Measurements from ENCODE around the gene TBP.
"Not testable (repeated sequence)": the region's sequence is repeated elsewhere in the genome, so short reads cannot be mapped to it uniquely, and the experiment has no call there.

Gene TBP

DNA sequence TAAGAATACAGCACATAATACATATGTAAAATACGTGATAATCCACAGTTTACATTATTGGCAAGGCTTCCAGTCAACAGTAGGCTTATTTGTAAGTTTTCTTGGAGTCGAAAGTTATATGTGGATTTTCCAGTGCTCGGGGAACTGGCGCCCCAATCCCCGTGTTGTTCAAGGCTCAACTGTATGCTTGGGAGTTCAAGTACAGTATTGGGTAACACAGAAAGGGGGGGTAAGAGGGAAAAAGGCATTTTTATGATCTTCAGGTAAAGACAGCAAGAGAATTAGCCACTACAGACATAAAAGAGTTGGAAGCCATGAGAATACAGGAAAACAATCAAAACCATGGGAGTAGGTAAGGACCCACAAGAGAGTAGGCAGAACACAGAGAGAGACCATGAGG is 17.5 kb upstream of the TBP start:
- DNase-seq, result no peak

DNA sequence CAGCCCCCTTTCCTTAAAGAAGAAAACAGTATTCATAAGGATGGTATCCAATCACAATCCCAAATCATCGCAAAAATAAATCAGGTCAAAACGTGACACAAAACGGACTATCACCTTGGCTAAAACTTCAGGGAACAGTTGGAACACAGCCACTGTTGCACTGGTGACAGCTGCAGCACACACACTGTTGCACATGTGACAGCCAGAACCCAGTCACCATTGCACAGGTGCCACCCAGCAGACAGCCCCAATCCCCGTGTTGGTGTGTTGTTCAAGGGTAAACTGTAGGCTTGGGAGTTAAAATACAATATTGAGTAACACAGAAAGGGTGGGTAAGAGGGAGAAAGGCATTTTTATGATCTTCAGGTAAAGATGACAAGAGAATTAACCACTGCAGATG is 16.8 kb upstream of the TBP start:
- DNase-seq, result no peak

- DNase-seq, result no peak
These were observed 12.0 kb upstream of the TBP start for GRCh38 chr6:170542031-170542719.

DNA sequence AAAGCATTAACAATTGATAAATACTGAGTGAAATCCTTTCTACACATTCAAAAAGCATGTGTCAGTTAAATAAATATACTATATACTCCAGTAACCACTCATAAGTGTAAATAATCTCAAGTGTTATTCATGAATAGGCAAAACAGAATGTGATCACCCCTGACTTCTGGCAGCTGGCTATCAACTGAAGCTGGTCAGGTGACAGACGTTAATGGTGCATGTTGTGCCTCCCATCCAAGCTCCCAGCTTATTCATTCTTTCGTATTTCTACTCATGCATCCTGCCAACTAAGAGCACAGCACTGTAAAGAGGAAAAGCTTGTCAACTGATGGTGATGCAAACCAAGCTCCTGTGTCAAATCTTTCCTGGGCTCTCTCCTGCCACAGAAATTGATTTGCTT is 8.8 kb upstream of the TBP start:
- no peak for DNase-seq

- DNase-seq, result peak; percentile 84 to 88
These were observed 1.2 kb upstream of the TBP start, which contains the start of gene PSMB1 for GRCh38 chr6:170552765-170553533. PSMB1 (minus strand) TSS chr6:170553307; CDS start chr6:170553242, 65 bp downstream.

DNA sequence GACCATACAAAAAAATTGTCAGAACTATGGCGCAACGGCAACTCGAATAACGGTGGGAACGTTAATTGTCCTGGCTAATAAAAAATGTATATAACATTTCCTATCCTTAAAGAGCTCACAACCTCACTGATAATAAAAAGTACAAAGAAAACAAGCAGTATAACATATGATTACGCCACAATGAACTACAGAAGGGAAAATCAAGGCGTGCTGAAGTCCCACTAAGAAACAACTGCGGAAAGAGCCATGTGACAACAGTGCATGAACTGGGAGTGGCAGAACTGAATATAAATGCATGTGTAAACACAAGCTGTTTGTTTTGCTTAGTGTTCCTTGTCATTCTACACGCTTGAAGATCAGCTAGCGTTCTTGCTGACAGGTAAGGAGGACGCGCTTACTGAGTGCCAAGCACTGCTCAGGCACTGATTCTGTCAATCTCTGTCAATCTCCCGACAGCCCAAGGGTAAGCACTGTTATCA is 596 bp upstream of the TBP start:
- DNase-seq, result no peak

- DNase-seq, result no peak
These were observed 598 bp downstream of the TBP start for GRCh38 chr6:170554796-170555137.

DNA sequence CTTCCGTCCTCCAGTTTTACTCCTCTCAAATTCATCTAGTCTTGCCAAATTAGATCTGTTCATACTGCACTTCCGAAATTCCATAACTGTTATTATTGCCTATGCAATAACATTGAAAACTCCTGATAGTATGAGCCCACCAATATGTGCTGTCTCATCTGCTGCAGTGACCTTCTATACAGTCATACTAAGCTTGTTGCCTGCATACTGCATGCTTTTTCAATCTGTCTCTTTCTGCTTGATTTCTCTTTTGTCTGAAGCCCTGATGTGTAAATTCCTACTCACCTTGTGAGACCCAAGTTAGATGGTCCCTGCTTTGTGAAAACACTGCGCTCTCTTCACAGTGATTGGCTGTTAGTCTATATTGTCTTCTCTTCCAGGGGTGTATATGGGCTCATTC is 1.1 kb downstream of the TBP start:
- DNase-seq, result no peak

- no peak for DNase-seq
These were observed 7.4 kb downstream of the TBP start for GRCh38 chr6:170561555-170561954.

DNA sequence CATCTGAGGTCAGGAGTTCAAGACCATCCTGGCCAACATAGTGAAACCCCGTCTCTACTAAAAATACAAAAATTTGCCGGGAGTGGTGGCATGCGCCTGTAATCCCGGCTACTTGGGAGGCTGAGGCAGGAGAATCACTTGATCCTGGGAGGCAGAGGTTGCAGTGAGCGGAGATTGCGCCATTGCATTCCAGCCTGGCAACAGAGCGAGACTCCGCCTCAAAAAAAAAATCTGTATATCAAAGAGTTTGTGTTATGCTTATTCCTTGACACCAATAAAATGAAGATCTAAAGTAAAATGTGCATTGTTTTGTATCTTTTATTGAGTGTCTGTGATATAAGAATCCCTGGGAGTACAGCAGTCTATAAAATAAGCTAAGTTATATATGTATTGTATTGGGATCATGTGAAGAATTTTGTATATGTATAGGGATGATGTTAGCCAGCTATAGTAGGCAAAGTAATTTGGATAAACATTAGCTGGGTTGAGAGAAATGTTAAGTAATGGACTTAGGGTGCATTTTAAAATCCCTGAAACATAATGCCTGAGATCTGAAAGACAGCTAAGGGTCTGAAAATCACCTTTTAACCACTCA is 10.9 kb downstream of the TBP start:
- DNase-seq, result no peak

- DNase-seq, result no peak
These were observed 18.7 kb downstream of the TBP start for GRCh38 chr6:170572704-170573466.

DNA sequence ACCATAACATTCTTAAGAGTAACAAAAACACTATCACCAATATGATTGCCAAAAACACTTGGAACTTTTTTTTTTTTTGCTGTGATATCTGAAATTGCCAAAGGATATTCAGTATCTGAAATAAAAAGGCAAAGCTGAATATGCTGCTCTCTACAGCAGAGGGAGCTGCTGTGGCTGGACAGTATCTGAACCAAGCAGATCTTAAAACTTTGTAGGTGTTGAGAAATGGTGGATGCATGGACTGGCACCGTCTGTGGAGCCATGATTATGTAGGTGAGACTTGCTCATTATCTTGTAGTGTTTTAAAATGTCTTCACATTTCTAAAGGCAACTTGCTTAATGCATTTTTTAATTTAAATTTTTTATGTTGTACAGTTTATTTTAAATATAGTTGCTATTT is 21.1 kb downstream of the TBP start:
- DNase-seq, result no peak

DNA sequence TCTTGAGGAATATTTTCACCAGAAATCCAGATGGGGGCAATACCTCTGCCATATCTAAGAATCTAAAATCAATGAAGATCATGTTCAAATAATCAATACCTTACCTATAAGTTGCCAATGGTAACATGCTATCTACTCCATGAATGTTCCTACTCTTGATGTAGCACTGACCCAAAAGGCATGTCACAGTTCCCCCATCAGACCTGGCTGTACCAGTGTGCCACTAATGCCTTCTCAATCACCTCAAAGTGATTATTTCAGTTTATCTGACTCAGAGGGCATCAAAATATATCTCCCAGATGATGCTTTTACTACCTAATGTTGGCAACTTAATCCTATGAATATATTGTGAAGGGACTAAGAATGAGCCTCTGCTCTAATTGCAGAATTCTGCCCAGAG is 24.7 kb downstream of the TBP start:
- DNase-seq, result no peak

DNA sequence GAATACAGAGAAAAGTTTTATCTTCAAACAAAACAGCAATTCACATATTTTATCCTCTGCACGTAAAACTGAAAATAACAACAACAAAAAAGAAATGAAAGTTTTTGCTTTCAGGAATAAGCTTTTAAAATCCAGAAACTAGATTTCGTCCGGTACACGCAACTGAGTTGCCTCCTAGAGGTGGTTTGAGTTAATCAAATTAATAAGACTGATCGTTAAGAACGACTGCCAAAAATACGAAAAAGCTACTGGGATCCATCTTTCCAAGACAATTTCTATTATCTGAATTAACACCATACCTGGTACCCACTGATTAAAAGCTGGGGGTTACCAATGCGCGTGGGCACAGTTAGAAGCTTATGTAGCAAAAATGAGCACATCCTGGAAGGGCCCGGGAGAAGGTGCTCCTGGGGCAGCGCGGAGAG is 29.6 kb downstream of the TBP start:
- DNase-seq, result no peak

- peak; percentile 90 to 94 for DNase-seq
These were observed 30.2 kb downstream of the TBP start, which contains the start of gene PDCD2 for GRCh38 chr6:170584181-170584953. PDCD2 (minus strand) TSS chr6:170584637; CDS start chr6:170584581, 56 bp downstream.

DNA sequence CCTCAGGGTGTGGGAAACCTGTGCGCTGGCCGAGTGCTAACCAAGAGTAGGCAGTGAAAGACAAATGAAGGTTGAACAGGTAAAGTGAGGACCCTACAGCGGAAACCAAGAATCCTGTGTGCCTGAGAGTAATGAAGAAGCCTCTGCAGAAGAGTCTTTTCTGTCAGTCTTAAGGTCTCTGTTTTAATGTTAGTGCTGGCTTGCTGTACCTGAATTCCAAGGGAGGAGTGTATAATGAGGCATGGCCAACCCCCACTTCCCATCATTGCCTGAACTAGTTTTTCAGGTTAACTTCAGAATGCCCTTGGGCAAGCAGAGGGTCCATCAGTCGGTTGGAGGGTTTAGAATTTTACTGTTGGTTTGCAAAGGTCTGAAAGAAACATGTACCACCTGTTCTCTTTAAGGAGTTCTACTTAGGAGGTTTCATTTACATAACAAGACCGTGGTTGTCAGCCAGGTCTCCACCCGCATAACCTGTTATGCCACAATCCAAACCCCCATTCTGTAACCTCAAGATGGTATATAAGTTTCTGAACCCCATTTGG is 30.9 kb downstream of the TBP start:
- no peak for DNase-seq

GRCh38 chr6:170590725-170591124 is 36.6 kb downstream of the TBP start:
- DNase-seq, result no peak

DNA sequence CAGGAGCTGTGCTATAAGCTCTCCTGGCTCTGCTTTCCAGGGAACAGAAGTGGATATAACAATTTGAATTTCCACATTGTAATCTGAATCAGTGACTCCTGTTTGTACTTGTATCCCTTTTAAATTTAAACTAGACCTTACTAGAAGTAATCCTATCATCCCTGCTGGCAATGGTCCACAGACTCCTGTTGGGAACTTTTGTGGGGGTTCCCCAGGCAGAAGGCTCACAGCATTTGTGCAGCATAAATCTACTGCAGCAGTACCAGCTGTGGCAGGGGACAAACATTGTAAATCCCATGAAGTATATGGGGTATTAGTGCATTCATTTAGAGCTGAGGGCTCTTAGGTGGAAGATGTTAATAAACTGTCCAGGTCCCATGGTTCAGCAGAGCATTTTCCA is 42.3 kb downstream of the TBP start:
- no peak for DNase-seq

DNA sequence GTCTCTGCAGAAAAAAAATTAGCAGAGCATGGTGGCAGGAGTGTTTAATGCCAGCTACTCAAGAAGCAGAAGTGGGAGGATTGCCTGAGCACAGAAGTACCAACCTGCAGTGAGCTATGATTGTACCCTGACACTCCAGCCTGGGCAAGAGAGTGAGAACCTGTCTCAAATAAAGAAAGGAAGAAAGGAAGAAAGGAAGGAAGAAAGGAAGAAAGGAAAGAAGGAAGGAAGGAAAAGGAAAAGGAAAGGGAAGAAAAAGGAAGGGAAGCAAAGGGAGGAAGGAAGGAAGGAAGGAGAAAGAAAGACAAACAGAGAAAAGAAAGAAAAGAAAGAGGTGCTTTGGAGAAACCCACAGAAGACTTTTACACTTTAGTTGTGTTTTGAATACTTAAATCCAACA is 43.1 kb downstream of the TBP start:
- no peak for DNase-seq

DNA sequence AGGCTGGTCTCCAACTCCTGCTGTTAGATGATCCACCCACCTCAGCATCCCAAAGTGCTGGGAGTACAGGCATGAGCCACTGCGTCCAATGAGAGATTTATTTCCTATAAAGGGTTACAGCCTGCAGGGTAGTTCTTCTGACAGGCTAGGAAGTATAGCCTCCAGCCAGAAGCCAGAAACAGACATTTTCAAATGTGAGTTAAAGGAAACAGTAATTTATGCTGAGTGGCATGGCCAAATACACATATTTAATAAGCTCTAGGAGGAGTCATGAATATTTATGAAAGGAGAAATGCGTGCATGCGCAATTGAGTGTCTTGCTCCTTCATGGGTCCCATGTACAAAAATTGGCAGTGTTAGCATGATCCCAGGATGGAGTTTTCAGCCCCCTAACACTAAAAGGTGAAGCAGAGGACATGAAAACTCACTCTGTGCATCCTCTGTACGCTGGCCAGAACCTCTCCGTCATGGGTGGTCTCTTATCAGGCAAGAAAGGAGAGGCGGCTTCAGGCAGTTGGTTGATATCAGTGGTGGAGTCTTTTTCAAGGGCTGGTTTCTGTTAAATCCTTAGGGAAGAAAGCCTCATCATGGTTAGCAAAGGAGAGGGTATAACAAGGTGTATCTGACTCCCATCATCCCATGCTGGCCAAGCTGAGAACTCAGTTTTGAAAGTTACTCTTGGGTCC is 51.5 kb downstream of the TBP start:
- no peak for DNase-seq

DNA sequence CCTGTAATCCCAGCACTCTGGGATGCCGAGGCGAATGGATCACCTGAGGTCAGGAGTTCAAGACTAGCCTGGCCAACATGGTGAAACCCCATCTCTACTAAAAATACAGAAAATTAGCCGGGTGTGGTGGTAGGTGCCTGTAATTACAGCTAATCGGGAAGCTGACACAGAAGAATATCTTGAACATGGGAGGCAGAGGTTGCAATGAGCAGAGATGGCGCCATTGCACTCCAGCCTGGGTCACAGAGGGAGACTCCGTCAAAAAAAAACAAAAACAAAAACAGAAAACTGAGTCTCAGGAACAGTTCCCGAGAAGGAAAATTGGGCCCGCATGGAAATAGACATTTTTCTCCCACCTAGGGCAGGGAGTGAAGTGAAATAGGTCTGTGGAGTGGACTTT is 55.1 kb downstream of the TBP start:
- not testable (repeated sequence) for DNase-seq
